Neutrophil (primary cell): ENCODE results near the gene TEX19.

Source experiments
- H3K27ac ChIP-seq: fragments of 200-600 bp; sonication (generic); 2 replicates; pipeline ENCODE4 v1.5.1; 2016; ENCODE audit warnings: mild to moderate bottlenecking, moderate library complexity
- H3K27me3 ChIP-seq: fragments of 200-600 bp; sonication (generic); 2 replicates; pipeline ENCODE4 v1.6.0; 2016; ENCODE audit warnings: mild to moderate bottlenecking
- H3K36me3 ChIP-seq: fragments of 200-600 bp; sonication (generic); 2 replicates; pipeline ENCODE4 v1.5.1; 2017
- H3K4me1 ChIP-seq, 2 experiments: fragments of 200-600 bp in 1 of 2; sonication (generic) in 1 of 2; 1 replicate in 1 of 2; 2 replicates in 1 of 2; pipeline versions ENCODE4 v1.5.1 to v1.6.1; 2013 to 2016; ENCODE audit warnings: low read depth in 1 of 2, low read length in 1 of 2, mild to moderate bottlenecking in 1 of 2, moderate library complexity in 1 of 2; ENCODE audit not compliant: control insufficient read depth in 1 of 2, insufficient read depth in 1 of 2
- H3K4me3 ChIP-seq, 2 experiments: fragments of 200-600 bp in 1 of 2; sonication (generic) in 1 of 2; 1 replicate in 1 of 2; 2 replicates in 1 of 2; pipeline ENCODE4 v1.5.1; 2013 to 2016; ENCODE audit warnings: low read depth in 1 of 2, low read length in 1 of 2, mild to moderate bottlenecking in 1 of 2, moderate library complexity in 1 of 2
- H3K9me3 ChIP-seq: fragments of 200-600 bp; sonication (generic); 2 replicates; pipeline ENCODE4 v1.5.1; 2016
- CTCF ChIP-seq: fragments of 200-600 bp; sonication (generic); IDR thresholded peaks from 2 replicates; pipeline ENCODE4 v1.5.1; 2016; ENCODE audit warnings: antibody characterized with exemption

The TEX19 gene

DNA sequence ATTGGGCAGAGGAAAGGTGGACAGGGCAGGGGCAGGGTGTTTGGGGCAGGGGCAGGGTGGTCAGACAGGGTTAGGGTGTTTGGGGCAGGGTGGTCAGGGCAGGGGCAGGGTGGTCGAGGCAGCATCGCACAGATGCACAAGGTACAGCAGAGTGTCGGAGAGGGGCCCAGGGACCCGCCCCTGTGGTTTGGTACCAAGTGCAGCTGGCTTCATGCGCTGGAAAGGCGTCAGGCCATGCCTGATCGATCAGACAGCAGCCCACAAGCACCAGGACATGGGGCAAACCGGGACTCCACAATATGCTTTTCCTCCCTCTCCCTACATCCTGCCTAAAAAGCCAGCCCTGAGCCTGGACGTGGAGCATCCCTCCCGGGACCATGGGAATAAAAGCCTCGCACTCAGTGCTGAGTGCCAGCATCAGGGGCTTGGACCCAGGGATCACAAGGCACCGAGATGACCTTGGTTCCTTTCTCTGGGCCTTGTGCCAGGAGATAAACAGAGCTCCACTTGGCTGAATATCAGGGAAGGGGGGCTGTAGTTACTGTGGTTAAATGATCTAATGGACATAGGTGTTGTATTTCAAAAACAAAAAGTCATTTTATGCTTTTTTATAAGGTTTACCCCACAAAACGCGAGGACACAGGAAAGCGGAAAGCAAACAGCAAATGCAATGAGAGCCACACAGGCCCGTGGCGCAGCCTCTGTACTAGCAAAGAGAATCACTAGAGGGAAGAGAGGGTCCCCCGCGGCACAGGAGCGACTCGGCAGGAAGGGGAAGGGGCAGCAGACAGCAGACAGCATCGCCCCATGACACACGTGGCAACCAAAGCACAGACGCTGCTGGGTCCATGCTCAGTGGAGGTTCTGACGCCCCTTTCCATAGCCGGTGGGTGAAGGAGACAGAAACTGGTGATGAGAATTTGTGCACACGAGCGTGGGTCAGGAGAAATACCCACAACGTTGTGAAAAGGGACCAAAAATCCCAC, 53.8 kb downstream of the TEX19 start:
- Histone ChIP-seq H3K4me1 (peaks cover 3 to 9% of the 10 kb centered on the region in 2 experiments), H3K27me3 (no peaks in the 10 kb centered on the region), H3K9me3 (no peaks in the 10 kb centered on the region), H3K4me3 (no peak overlapping the region), H3K27ac (no peak overlapping the region), H3K36me3 (no peaks in the 10 kb centered on the region)
- no peak for TF ChIP-seq CTCF
